Measurements from ENCODE around the gene B4GALNT4.

The B4GALNT4 gene

DNA sequence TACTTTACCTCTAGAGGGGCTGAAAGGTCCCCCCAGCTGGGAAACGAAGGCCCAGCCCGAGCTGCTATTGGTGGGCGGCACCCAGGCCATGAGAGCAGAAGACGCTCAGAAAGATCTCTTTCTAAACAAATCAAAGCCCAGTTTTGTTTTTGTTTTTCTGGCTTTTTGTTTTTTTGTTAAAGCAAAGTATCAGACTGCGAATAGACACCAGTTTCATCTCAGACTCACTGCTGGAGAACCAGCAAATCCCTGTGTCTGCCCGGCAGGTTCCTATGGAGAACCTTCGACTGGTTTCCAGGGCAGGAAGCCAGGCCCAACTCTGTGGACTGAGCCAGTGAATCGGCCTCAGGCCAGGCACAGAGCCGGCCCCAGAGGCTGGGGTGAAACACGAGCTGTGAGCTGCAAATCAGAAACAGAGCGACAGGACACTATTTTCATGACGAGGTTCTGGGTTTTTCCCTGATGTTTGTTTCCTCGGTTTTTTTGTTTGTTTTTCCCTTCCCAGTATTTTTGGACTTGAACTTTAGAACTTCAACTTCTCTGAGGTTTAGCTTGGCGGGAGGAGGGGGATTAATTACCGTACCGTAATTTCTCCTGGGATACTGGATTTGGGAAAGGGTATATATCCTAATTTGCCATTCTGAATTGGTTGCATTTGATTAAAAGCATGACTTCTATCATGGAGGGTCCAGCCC lies 16.0 kb upstream of the B4GALNT4 start:
- no peak overlapping the region for H3K27ac ChIP-seq (ENCODE audit: low read length)
- no peaks in the 10 kb centered on the region for H3K79me2 ChIP-seq (ENCODE audit: low read length)
- peaks cover 53% of the 10 kb centered on the region for H3K27me3 ChIP-seq (replicated peaks; ENCODE audit: insufficient read depth, low read length)
- no peak overlapping the region for H3K4me2 ChIP-seq (ENCODE audit: low read depth, low read length)
- peaks cover 17% of the 10 kb centered on the region for H3K4me1 ChIP-seq (ENCODE audit: low read length)
- no peak for DNase-seq
- no peak overlapping the region for H3K4me3 ChIP-seq (ENCODE audit: low read length)
- H3K9me2 ChIP-seq (replicated peaks; ENCODE audit: insufficient read depth, low read length) = no peaks in the 10 kb centered on the region
- no peaks in the 10 kb centered on the region for H3K36me3 ChIP-seq (replicated peaks; ENCODE audit: insufficient read depth, low read length)
- H2AFZ ChIP-seq (ENCODE audit: low read length) = no peak overlapping the region
- no peaks in the 10 kb centered on the region for H3K9me3 ChIP-seq (replicated peaks; ENCODE audit: insufficient read depth, low read length)
- H3F3A ChIP-seq (ENCODE audit: insufficient read depth, low read length) = peaks cover 12% of the 10 kb centered on the region
- TF ChIP-seq EZH2phosphoT487 (IDR thresholded peaks at IDR 0.05; ENCODE audit: low read length) (no peak), EZH2 (optimal IDR thresholded peaks at IDR 0.05; ENCODE audit: low read depth, low read length) (no peak)
- TF ChIP-seq, protein P1, sequence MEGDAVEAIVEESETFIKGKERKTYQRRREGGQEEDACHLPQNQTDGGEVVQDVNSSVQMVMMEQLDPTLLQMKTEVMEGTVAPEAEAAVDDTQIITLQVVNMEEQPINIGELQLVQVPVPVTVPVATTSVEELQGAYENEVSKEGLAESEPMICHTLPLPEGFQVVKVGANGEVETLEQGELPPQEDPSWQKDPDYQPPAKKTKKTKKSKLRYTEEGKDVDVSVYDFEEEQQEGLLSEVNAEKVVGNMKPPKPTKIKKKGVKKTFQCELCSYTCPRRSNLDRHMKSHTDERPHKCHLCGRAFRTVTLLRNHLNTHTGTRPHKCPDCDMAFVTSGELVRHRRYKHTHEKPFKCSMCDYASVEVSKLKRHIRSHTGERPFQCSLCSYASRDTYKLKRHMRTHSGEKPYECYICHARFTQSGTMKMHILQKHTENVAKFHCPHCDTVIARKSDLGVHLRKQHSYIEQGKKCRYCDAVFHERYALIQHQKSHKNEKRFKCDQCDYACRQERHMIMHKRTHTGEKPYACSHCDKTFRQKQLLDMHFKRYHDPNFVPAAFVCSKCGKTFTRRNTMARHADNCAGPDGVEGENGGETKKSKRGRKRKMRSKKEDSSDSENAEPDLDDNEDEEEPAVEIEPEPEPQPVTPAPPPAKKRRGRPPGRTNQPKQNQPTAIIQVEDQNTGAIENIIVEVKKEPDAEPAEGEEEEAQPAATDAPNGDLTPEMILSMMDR (IDR thresholded peaks at IDR 0.05; ENCODE audit: low read length) = no peak
- no peaks in the 10 kb centered on the region for H4K20me1 ChIP-seq (ENCODE audit: insufficient read depth, low read length)
- H3K9ac ChIP-seq (ENCODE audit: low read length) = no peak overlapping the region

- no peaks in the 10 kb centered on the region for H3K36me3 ChIP-seq (replicated peaks; ENCODE audit: insufficient read depth, low read length)
- no peak for DNase-seq
- peak overlapping the region; percentile 41; the same call in 1 of the 2 replicates for H3K4me2 ChIP-seq (ENCODE audit: low read depth, low read length)
- H3K4me1 ChIP-seq (ENCODE audit: low read length) = peaks cover 7% of the 10 kb centered on the region
- no peaks in the 10 kb centered on the region for H3K9me2 ChIP-seq (replicated peaks; ENCODE audit: insufficient read depth, low read length)
- H3K27ac ChIP-seq (ENCODE audit: low read length) = no peak overlapping the region
- no peaks in the 10 kb centered on the region for H3K9me3 ChIP-seq (replicated peaks; ENCODE audit: insufficient read depth, low read length)
- TF ChIP-seq EZH2phosphoT487 (IDR thresholded peaks at IDR 0.05; ENCODE audit: low read length) = no peak
- TF ChIP-seq EZH2 (optimal IDR thresholded peaks at IDR 0.05; ENCODE audit: low read depth, low read length) = no peak
- TF ChIP-seq, protein P1 (IDR thresholded peaks at IDR 0.05; ENCODE audit: low read length) = no peak
- H3K27me3 ChIP-seq (replicated peaks; ENCODE audit: insufficient read depth, low read length) = peaks cover 60% of the 10 kb centered on the region
- no peak overlapping the region for H2AFZ ChIP-seq (ENCODE audit: low read length)
- no peak overlapping the region for H3K4me3 ChIP-seq (ENCODE audit: low read length)
- H4K20me1 ChIP-seq (ENCODE audit: insufficient read depth, low read length) = no peaks in the 10 kb centered on the region
- no peaks in the 10 kb centered on the region for H3K79me2 ChIP-seq (ENCODE audit: low read length)
- no peak overlapping the region for H3K9ac ChIP-seq (ENCODE audit: low read length)
- H3F3A ChIP-seq (ENCODE audit: insufficient read depth, low read length) = peaks cover 6% of the 10 kb centered on the region
These were observed 13.5 kb upstream of the B4GALNT4 start for GRCh38 chr11:355581-356458.

DNA sequence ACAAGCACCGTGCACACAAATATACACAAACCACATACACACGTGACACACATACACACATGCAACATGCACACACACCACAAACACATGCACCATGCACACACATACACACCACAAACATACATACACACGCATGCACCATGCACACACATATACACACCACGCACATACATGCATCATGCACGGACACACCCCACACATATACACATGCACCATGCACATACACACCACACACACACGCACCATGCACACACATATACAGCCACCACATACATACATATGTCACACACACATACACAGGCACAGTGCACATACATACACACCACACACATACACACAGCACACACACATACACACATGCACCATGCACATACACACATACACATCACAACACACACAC lies 12.7 kb upstream of the B4GALNT4 start:
- H3K79me2 ChIP-seq (ENCODE audit: low read length) = no peaks in the 10 kb centered on the region
- no peak overlapping the region for H3K9ac ChIP-seq (ENCODE audit: low read length)
- TF ChIP-seq, protein P1 (IDR thresholded peaks at IDR 0.05; ENCODE audit: low read length) = no peak
- TF ChIP-seq EZH2phosphoT487 (IDR thresholded peaks at IDR 0.05; ENCODE audit: low read length) (no peak), EZH2 (optimal IDR thresholded peaks at IDR 0.05; ENCODE audit: low read depth, low read length) (no peak)
- DNase-seq = no peak
- no peaks in the 10 kb centered on the region for H3K36me3 ChIP-seq (replicated peaks; ENCODE audit: insufficient read depth, low read length)
- no peaks in the 10 kb centered on the region for H4K20me1 ChIP-seq (ENCODE audit: insufficient read depth, low read length)
- no peak overlapping the region for H2AFZ ChIP-seq (ENCODE audit: low read length)
- H3K4me3 ChIP-seq (ENCODE audit: low read length) = no peak overlapping the region
- no peak overlapping the region for H3K27ac ChIP-seq (ENCODE audit: low read length)
- H3K9me3 ChIP-seq (replicated peaks; ENCODE audit: insufficient read depth, low read length) = no peaks in the 10 kb centered on the region
- H3K27me3 ChIP-seq (replicated peaks; ENCODE audit: insufficient read depth, low read length) = peaks cover 58% of the 10 kb centered on the region
- no peak overlapping the region for H3K4me2 ChIP-seq (ENCODE audit: low read depth, low read length)
- no peaks in the 10 kb centered on the region for H3K4me1 ChIP-seq (ENCODE audit: low read length)
- H3F3A ChIP-seq (ENCODE audit: insufficient read depth, low read length) = no peaks in the 10 kb centered on the region
- no peaks in the 10 kb centered on the region for H3K9me2 ChIP-seq (replicated peaks; ENCODE audit: insufficient read depth, low read length)
